SK-N-SH treated with all-trans-retinoic acid at 6 μM for 48 hours (cell line): ENCODE results near the gene SLC25A26.

Source experiments
- ATAC-seq: fragments of 200-7000 bp; cut with Tn5 transposase; 3 replicates; pipeline ENCODE4 v1.9.1; 2020; ENCODE audit warnings: mild to moderate bottlenecking, moderate library complexity
- ARNTL ChIP-seq: fragments of 450-650 bp; formaldehyde crosslinking; IDR thresholded peaks from 2 replicates; pipeline ENCODE4 v1.5.0; 2020; ENCODE audit warnings: low read depth, mild to moderate bottlenecking, moderate library complexity, borderline replicate concordance
- ESRRG ChIP-seq: fragments of 250-450 bp; sonication (Bioruptor Pico); IDR thresholded peaks from 2 replicates; pipeline ENCODE4 v1.6.1; 2021; ENCODE audit warnings: mild to moderate bottlenecking
- GLIS3 ChIP-seq: fragments of 250-450 bp; sonication (Bioruptor Pico); IDR thresholded peaks from 2 replicates; pipeline ENCODE4 v1.5.0; 2020; ENCODE audit warnings: mild to moderate bottlenecking, moderate library complexity
- ISL1 ChIP-seq: fragments of 250-450 bp; sonication (Bioruptor Pico); IDR thresholded peaks from 2 replicates; pipeline ENCODE4 v2.1.2; 2022; ENCODE audit warnings: mild to moderate bottlenecking, moderate library complexity
- OSR1 ChIP-seq: fragments of 250-450 bp; sonication (Bioruptor Pico); IDR thresholded peaks from 2 replicates; pipeline ENCODE4 v1.8.0; 2022; ENCODE audit warnings: moderate library complexity, mild to moderate bottlenecking, inconsistent platforms
- PPARA ChIP-seq: fragments of 250-450 bp; sonication (Bioruptor Pico); IDR thresholded peaks from 2 replicates; pipeline ENCODE4 v1.5.0; 2020; ENCODE audit warnings: mild to moderate bottlenecking, borderline replicate concordance
- RARB ChIP-seq: fragments of 250-450 bp; sonication (Bioruptor Pico); IDR thresholded peaks from 2 replicates; pipeline ENCODE4 v1.8.0; 2021; ENCODE audit warnings: mild to moderate bottlenecking, moderate library complexity
- TCF4 ChIP-seq: fragments of 250-450 bp; sonication (Bioruptor Pico); IDR thresholded peaks from 2 replicates; pipeline ENCODE4 v1.8.0; 2021; ENCODE audit warnings: mild to moderate bottlenecking, moderate library complexity, borderline replicate concordance
- TOX ChIP-seq: fragments of 250-450 bp; sonication (Bioruptor Pico); IDR thresholded peaks from 2 replicates; pipeline ENCODE4 v1.8.0; 2021; ENCODE audit warnings: mild to moderate bottlenecking, moderate library complexity, borderline replicate concordance
- ZC3H10 ChIP-seq: fragments of 250-450 bp; sonication (Bioruptor Pico); IDR thresholded peaks from 2 replicates; pipeline ENCODE4 v1.5.1; 2021; ENCODE audit warnings: mild to moderate bottlenecking, moderate library complexity
- ZFP3 ChIP-seq: fragments of 250-450 bp; sonication (Bioruptor Pico); IDR thresholded peaks from 2 replicates; pipeline ENCODE4 v1.5.0; 2020; ENCODE audit warnings: mild to moderate bottlenecking, moderate library complexity
- ZFP30 ChIP-seq: fragments of 450-650 bp; formaldehyde crosslinking; IDR thresholded peaks from 2 replicates; pipeline ENCODE4 v1.5.0; 2022; ENCODE audit warnings: mild to moderate bottlenecking, moderate library complexity
- ZNF565 ChIP-seq: fragments of 450-650 bp; formaldehyde crosslinking; conservative IDR thresholded peaks from 2 replicates; pipeline ENCODE4 v1.5.0; 2020; ENCODE audit warnings: low read depth, mild to moderate bottlenecking, moderate library complexity
- ZNF70 ChIP-seq: fragments of 450-650 bp; formaldehyde crosslinking; IDR thresholded peaks from 2 replicates; pipeline ENCODE4 v1.5.0; 2020; ENCODE audit warnings: mild to moderate bottlenecking, moderate library complexity
- TF ChIP-seq, protein P1 (sequence below): fragments of 250-450 bp; sonication (Bioruptor Pico); IDR thresholded peaks from 2 replicates; pipeline ENCODE4 v1.5.1; 2020; ENCODE audit warnings: low read depth, mild to moderate bottlenecking, moderate library complexity
- TF ChIP-seq, protein P2 (sequence below): fragments of 250-450 bp; sonication (Bioruptor Pico); IDR thresholded peaks from 2 replicates; pipeline ENCODE4 v1.8.0; 2020; ENCODE audit warnings: mild to moderate bottlenecking, moderate library complexity, borderline replicate concordance
- TF ChIP-seq, protein P3 (sequence below): fragments of 250-450 bp; sonication (Bioruptor Pico); IDR thresholded peaks from 2 replicates; pipeline ENCODE4 v1.5.0; 2020; ENCODE audit warnings: mild to moderate bottlenecking, moderate library complexity
- TF ChIP-seq, protein P4 (sequence below): fragments of 250-450 bp; sonication (Bioruptor Pico); IDR thresholded peaks from 2 replicates; pipeline ENCODE4 v1.8.0; 2021; ENCODE audit warnings: low read depth, mild to moderate bottlenecking, moderate library complexity, borderline replicate concordance

SLC25A26 gene

DNA sequence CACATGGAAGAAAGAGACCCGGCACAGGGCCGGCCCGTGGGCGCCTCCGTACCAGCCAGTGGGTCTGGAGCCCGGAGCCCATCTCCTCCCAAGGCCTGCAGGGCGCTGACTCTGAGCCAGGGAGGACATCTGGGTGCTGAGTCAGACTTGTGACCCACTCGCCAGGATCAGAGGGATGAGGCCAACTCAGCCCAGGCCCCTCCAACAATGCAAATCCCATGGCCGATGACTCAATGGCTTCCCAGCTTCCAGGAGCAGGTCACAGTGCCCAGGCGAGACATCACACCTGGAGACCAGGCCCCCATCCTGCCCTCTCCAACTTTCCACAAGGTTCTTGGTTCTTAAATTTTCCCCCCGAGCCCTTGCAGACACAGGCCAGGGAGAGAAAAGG lies 184.9 kb downstream of the SLC25A26 start:
- ATAC-seq = peak; percentile 51
- TF ChIP-seq ISL1 (CRISPR knock-in tag) = no peak
- TF ChIP-seq, protein P1, sequence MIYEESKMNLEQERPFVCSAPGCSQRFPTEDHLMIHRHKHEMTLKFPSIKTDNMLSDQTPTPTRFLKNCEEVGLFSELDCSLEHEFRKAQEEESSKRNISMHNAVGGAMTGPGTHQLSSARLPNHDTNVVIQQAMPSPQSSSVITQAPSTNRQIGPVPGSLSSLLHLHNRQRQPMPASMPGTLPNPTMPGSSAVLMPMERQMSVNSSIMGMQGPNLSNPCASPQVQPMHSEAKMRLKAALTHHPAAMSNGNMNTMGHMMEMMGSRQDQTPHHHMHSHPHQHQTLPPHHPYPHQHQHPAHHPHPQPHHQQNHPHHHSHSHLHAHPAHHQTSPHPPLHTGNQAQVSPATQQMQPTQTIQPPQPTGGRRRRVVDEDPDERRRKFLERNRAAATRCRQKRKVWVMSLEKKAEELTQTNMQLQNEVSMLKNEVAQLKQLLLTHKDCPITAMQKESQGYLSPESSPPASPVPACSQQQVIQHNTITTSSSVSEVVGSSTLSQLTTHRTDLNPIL (CRISPR knock-in tag) = no peak
- TF ChIP-seq GLIS3 (CRISPR knock-in tag) = no peak
- no peak for TF ChIP-seq ZFP3 (CRISPR knock-in tag)
- TF ChIP-seq TCF4 (CRISPR knock-in tag) = no peak
- TF ChIP-seq RARB (CRISPR knock-in tag) = no peak
- TF ChIP-seq OSR1 (CRISPR knock-in tag) = no peak
- TF ChIP-seq, protein P2, sequence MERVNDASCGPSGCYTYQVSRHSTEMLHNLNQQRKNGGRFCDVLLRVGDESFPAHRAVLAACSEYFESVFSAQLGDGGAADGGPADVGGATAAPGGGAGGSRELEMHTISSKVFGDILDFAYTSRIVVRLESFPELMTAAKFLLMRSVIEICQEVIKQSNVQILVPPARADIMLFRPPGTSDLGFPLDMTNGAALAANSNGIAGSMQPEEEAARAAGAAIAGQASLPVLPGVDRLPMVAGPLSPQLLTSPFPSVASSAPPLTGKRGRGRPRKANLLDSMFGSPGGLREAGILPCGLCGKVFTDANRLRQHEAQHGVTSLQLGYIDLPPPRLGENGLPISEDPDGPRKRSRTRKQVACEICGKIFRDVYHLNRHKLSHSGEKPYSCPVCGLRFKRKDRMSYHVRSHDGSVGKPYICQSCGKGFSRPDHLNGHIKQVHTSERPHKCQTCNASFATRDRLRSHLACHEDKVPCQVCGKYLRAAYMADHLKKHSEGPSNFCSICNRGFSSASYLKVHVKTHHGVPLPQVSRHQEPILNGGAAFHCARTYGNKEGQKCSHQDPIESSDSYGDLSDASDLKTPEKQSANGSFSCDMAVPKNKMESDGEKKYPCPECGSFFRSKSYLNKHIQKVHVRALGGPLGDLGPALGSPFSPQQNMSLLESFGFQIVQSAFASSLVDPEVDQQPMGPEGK (CRISPR knock-in tag) = no peak
- no peak for TF ChIP-seq PPARA (CRISPR knock-in tag)
- TF ChIP-seq, protein P3, sequence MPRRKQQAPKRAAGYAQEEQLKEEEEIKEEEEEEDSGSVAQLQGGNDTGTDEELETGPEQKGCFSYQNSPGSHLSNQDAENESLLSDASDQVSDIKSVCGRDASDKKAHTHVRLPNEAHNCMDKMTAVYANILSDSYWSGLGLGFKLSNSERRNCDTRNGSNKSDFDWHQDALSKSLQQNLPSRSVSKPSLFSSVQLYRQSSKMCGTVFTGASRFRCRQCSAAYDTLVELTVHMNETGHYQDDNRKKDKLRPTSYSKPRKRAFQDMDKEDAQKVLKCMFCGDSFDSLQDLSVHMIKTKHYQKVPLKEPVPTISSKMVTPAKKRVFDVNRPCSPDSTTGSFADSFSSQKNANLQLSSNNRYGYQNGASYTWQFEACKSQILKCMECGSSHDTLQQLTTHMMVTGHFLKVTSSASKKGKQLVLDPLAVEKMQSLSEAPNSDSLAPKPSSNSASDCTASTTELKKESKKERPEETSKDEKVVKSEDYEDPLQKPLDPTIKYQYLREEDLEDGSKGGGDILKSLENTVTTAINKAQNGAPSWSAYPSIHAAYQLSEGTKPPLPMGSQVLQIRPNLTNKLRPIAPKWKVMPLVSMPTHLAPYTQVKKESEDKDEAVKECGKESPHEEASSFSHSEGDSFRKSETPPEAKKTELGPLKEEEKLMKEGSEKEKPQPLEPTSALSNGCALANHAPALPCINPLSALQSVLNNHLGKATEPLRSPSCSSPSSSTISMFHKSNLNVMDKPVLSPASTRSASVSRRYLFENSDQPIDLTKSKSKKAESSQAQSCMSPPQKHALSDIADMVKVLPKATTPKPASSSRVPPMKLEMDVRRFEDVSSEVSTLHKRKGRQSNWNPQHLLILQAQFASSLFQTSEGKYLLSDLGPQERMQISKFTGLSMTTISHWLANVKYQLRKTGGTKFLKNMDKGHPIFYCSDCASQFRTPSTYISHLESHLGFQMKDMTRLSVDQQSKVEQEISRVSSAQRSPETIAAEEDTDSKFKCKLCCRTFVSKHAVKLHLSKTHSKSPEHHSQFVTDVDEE = no peak
- TF ChIP-seq, protein P4, sequence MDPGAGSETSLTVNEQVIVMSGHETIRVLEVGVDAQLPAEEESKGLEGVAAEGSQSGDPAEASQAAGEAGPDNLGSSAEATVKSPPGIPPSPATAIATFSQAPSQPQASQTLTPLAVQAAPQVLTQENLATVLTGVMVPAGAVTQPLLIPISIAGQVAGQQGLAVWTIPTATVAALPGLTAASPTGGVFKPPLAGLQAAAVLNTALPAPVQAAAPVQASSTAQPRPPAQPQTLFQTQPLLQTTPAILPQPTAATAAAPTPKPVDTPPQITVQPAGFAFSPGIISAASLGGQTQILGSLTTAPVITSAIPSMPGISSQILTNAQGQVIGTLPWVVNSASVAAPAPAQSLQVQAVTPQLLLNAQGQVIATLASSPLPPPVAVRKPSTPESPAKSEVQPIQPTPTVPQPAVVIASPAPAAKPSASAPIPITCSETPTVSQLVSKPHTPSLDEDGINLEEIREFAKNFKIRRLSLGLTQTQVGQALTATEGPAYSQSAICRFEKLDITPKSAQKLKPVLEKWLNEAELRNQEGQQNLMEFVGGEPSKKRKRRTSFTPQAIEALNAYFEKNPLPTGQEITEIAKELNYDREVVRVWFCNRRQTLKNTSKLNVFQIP (CRISPR knock-in tag) = no peak
- no peak for TF ChIP-seq ZC3H10 (CRISPR knock-in tag)

DNA sequence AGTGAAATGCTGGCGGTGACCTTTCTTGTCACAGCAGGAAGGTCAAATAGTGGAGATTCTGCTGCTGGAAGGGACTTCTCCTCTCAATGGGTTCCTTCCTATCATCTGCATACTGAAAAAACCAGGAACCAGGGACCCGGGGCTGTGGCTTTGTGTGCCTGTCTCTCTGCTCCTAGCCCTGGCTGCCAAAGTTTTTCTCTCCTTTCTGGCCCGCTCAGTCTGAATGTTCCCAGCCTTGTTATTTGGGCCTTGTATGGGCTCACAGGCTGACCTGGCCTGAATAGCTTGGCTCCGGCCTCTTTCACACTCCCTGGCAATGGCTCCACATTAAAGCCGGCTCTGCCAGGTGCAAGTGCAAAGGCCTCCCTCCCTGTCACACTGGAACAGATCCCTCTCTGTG lies 185.4 kb downstream of the SLC25A26 start:
- no peak for ATAC-seq
- no peak for TF ChIP-seq ZFP3 (CRISPR knock-in tag)
- TF ChIP-seq RARB (CRISPR knock-in tag) = no peak
- no peak for TF ChIP-seq ESRRG (CRISPR knock-in tag)
- TF ChIP-seq TOX (CRISPR knock-in tag) = no peak
- TF ChIP-seq ZNF70 (CRISPR knock-in tag) = no peak
- TF ChIP-seq, protein P3 = no peak

DNA sequence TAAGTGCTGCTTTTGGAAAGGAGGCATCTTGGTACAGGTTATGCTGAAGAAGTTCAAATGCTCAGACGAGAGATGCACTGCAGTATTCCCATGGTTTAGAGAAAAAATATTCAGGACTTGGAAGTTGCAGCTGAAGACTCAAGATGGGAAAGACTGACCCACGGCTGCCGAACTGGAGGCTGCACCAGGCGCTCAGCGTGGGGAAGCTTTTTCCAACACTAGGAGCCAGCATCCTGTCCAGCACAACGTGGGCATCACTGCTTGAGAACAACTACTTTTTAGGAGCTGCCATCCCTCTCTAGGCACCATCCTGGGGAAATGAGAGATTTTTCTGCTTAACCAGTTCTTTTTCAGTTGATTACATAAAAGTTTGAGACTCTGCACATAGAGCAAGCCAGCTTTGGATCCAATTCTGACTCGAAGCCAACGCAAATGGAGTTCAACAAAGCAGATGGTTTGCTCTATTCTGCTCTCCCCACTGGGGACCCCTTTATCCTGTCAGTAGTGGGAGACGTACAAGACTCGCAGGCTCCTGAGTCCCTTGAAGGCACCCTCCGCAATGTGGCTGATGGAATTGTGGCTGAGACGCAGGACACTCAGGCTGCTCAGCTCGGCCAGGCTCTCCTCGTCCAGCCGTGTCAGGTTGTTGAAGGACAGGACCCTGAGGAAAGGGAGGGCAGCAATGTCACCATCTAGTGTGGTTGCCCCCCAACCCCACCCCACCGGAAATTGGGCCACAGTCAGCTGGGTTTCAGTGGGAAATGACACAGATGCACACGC lies 186.2 kb downstream of the SLC25A26 start:
- no peak for TF ChIP-seq TCF4 (CRISPR knock-in tag)
- no peak for ATAC-seq

DNA sequence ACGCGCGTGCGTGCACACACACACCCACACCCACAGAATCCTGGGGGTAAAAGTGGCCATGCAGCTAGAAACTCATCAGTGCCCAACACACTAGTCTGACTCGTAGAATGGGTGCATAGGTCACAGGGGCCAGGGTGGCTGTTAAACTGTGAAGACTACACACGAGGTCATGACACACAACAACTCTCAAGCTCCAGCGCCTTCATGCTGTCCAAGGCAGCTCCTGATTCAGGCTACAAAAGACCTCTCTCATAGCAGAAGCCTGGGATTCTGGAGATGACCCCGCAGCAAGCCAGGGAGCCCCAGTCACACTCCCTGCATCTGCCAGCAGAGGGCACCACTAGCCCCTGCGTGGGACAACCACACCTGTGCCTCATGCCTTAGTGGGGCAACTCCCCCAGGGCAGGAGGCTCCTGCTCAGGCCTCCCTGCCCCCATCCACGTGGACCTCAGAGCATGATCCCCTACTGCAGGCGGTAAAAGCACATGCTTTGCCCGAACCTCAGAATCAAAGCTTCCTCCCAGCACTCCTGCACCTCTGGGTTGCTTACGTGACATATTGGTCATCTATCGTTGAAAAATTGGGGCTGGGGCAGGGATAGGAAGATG lies 186.9 kb downstream of the SLC25A26 start:
- peak; percentile 90 for ATAC-seq
- TF ChIP-seq ZNF565 (CRISPR knock-in tag) (no peak), ARNTL (CRISPR knock-in tag) (no peak), ZFP30 (CRISPR knock-in tag) (no peak), ZNF70 (CRISPR knock-in tag) (no peak)
